ENCODE measurements around the gene CACNA1I.

The CACNA1I gene

DNA sequence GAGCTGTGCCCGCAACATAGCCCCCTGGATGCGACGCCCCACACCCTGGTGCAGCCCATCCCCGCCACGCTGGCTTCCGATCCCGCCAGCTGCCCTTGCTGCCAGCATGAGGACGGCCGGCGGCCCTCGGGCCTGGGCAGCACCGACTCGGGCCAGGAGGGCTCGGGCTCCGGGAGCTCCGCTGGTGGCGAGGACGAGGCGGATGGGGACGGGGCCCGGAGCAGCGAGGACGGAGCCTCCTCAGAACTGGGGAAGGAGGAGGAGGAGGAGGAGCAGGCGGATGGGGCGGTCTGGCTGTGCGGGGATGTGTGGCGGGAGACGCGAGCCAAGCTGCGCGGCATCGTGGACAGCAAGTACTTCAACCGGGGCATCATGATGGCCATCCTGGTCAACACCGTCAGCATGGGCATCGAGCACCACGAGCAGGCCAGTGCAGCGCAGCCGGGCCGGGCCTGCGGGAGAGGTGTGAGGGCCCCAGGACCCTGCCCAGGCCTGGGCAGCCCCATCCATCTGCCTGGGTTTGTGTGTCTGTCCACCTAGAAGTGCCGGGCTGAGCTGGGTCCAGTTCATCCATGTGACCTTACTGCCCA, 79.0 kb downstream of the CACNA1I start:
- TF ChIP-seq, protein P1, sequence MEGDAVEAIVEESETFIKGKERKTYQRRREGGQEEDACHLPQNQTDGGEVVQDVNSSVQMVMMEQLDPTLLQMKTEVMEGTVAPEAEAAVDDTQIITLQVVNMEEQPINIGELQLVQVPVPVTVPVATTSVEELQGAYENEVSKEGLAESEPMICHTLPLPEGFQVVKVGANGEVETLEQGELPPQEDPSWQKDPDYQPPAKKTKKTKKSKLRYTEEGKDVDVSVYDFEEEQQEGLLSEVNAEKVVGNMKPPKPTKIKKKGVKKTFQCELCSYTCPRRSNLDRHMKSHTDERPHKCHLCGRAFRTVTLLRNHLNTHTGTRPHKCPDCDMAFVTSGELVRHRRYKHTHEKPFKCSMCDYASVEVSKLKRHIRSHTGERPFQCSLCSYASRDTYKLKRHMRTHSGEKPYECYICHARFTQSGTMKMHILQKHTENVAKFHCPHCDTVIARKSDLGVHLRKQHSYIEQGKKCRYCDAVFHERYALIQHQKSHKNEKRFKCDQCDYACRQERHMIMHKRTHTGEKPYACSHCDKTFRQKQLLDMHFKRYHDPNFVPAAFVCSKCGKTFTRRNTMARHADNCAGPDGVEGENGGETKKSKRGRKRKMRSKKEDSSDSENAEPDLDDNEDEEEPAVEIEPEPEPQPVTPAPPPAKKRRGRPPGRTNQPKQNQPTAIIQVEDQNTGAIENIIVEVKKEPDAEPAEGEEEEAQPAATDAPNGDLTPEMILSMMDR (conservative IDR thresholded peaks at IDR 0.05; ENCODE audit: low read depth, low read length): no peak
- no peak for DNase-seq (ENCODE audit: low read depth)
- no peak overlapping the region for H3K4me3 ChIP-seq (ENCODE audit: low read length)

DNA sequence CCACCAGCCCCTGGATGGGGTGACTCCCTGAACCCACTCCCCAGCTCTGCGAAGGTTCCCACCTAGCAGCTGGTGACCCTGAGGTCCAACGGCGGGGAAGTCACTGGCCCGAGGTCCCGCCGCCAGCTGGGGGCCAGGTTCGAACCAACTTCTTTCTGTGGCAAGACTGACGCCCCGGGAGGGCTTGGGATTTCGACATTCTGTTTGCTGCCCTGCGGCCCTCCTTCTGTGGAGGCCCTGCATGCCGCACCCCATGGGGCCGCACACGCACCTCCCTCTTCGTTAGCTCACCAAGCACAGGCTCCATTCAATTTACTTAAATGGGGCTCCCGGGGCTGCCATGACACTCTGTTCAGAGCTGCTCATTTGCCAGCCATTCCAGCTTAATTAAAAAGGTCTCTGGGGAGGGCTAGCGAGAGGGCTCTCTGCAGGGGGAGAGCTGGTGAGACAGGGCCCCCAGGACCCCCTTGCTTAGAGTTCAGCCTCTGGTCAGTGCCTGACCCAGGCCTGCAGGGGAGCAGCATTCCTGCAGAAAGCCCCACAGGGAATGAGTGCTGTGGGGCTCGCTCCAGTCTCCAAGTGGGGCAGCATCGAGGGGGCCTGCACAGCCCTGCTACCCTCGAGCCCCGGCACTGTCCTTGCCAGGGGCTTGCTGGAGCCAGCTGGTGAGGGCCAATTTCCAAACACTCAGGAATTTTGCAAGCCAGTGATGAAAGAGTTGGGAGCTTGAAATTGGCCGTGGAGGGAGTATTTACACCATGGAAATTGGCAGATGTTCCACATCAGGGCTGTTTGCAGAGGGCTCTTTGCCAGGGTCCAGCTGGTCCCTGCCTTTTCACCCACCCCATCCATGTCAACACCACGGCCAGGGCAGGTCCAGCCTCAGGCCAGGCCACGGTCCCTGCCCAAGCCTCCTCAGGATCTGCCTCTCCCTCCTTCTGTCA, 80.8 kb downstream of the CACNA1I start:
- no peak overlapping the region for H3K4me3 ChIP-seq (ENCODE audit: low read length)
- no peak for DNase-seq (ENCODE audit: low read depth)
- TF ChIP-seq, protein P1 (conservative IDR thresholded peaks at IDR 0.05; ENCODE audit: low read depth, low read length): no peak

DNA sequence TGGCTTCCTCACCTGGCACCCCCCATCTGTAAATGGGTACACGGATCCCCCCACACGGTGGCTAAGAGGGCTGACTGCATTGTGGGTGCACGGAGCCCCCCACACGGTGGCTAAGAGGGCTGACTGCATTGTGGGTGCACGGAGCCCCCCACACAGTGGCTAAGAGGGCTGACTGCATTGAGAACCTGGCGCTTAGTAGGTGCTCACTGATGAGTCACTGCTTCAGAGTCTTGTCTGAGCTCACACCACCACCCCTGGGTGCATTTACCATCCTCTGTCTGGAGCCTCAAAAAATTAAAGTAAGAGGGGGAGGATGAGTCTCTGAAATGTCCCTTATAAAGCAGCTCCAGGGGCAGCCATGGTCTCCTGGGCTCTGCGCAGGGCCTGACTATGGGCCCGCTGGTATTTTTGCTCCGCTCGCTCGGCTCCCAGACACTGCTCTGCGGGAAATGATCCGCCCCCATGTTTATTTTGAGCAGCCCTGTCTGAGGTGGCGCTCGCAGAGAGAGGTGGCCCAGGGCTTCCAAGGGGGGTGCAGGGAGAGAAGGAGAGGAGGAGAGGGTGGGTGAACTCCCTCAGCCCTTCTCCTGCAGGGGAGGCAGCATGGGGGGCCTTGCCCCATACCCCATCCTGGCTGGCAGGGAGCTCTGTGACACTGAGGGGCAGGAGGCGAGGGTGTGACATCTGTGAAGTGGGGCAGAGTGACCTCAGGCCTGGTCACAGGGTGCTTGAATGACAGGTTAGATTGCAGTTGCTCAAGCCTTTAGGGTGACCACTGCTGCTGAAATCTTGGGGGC, 82.6 kb downstream of the CACNA1I start:
- H3K4me3 ChIP-seq (ENCODE audit: low read length): no peak overlapping the region
- TF ChIP-seq, protein P1 (conservative IDR thresholded peaks at IDR 0.05; ENCODE audit: low read depth, low read length): no peak
- DNase-seq (ENCODE audit: low read depth): no peak

DNA sequence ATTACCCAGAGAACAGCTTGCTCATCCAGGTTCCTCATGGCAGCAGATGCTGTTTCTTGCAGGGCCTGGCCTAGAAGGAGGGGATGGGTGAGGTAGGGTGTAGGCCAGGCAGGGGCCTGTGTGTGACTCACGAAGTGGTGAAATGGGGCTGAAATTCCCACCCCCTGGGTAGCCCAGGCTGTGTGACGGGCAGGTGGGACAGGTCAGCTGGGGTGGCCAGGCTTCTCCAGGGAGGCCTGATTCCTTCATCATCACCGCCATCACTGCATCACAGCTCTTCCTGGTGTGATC, 83.2 kb downstream of the CACNA1I start:
- no peak for DNase-seq (ENCODE audit: low read depth)
- TF ChIP-seq, protein P1 (conservative IDR thresholded peaks at IDR 0.05; ENCODE audit: low read depth, low read length): no peak
- no peak overlapping the region for H3K4me3 ChIP-seq (ENCODE audit: low read length)

DNA sequence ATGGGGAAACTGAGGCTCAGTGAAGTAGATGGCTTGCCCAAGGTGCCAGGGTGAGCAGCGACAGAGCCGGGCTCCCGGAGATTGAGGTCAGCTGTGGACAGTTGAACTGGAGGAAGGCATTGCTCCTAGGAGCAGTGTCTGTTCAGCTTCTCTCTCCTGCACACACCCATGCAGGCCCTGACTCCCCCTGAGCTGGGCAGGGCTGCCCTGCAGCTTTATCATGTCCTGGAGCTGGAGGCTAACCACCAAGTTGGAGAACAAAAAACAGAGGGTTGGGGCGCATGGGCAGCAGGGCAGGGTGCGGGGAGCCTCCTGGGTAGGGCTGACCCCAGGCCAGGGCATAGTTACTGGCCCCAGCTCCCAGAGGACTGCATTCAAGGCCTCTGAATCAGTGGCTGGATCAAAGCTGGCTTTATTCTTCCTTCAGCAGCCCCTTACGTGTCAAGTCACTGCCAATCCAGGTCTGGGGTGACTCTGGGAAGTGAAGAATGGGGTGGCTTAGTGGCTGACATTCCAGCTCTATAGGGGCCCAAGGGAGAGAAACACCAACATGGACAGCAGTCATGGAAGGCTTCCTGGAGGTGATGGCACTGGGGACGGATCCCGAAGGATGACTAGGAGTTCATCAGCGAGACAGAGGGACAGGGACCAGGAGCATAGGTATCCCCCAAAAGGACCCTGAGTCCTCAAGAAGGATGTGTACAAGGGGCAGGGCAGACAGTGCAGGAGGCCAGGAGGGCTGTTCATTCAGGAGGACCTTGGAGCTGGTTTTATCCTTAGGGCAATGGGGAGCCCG, 83.8 kb downstream of the CACNA1I start:
- no peak for DNase-seq (ENCODE audit: low read depth)
- TF ChIP-seq, protein P1 (conservative IDR thresholded peaks at IDR 0.05; ENCODE audit: low read depth, low read length): no peak
- H3K4me3 ChIP-seq (ENCODE audit: low read length): no peak overlapping the region

DNA sequence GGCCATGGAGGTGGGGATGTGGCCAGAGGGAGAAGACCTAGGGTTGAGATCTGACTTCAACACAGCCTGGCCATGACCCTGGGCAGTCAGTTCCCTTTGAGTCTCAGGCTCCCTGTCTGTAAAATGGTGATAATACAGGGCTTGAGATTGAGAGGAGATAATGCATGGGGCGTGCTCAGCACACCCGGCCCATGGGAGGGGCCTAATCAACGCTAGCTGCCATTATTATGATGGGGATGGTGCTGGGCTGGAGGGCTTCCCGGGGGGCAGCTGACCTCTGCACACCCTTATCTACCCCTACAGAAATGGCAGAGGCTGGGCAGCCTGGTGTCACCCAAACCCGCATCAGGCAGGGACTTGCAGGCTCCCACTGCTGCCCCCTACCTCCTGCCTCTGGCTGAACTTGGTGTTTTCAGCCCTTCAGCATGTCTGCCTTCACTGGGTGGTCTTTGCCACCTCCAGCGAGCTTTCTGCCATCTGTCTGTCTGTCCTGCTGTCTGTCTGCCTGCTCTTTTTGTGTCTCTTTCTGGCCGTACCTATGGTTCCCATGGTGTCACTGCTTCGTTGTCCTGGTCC, 84.5 kb downstream of the CACNA1I start:
- H3K4me3 ChIP-seq (ENCODE audit: low read length): no peak overlapping the region
- TF ChIP-seq, protein P1 (conservative IDR thresholded peaks at IDR 0.05; ENCODE audit: low read depth, low read length): peak; percentile 29

More for the DNA sequence above, 84.5 kb downstream of the CACNA1I start:
- DNase-seq (ENCODE audit: low read depth): no peak

Measured in retinal pigment epithelial cell (primary cell).